Right lobe of liver (tissue), 6 donors: ENCODE data around the gene LRBA. TPM values are rescaled to one million over a fixed set of nuclear protein-coding genes. Genes with fewer than 3 reads are reported as not detected.

ENCODE experiments used
- ATAC-seq, 4 donors: fragments of 200-7000 bp; cut with Tn5 transposase; one replicate each; pipeline ENCODE4 v1.9.1; 2020; ENCODE audit warnings: mild to moderate bottlenecking in 4 of 4, moderate library complexity in 4 of 4
- DNase-seq, 3 donors: peaks; one replicate each; pipeline ENCODE4 v3.0.0-alpha.2; 2020
- H3K27ac ChIP-seq, 3 donors: fragments of 200-600 bp; one replicate each; pipeline ENCODE4 v1.8.0; 2022
- H3K27me3 ChIP-seq, 2 donors: fragments of 200-600 bp; one replicate each; pipeline ENCODE4 v1.8.0; 2022
- H3K36me3 ChIP-seq, 4 donors: fragments of 200-600 bp; sonication (generic) in 1 of 4; one replicate each; pipeline versions ENCODE4 v1.5.1 to v1.8.0; 2017 to 2022; ENCODE audit warnings: control low read depth in 1 of 4
- H3K4me1 ChIP-seq, 4 donors: fragments of 200-600 bp; sonication (generic) in 1 of 4; one replicate each; pipeline versions ENCODE4 v1.5.1 to v1.8.0; 2017 to 2022; ENCODE audit warnings: control low read depth in 1 of 4
- H3K4me3 ChIP-seq, 3 donors: fragments of 200-600 bp; one replicate each; pipeline ENCODE4 v1.8.0; 2022
- H3K9me3 ChIP-seq, 4 donors: fragments of 200-600 bp; sonication (generic) in 1 of 4; one replicate each; pipeline versions ENCODE4 v1.5.1 to v1.8.0; 2017 to 2022; ENCODE audit warnings: control low read depth in 1 of 4
- POLR2A ChIP-seq: fragments of 450-650 bp; IDR thresholded peaks from one replicate; pipeline ENCODE4 v1.6.1; 2017; ENCODE audit warnings: antibody characterized with exemption, mild to moderate bottlenecking
- WGBS: methylation state at CpG from one replicate; pipeline ENCODE4 v1.1.6; 2018; ENCODE audit warnings: low coverage, low lambda C conversion rate; ENCODE audit not compliant: insufficient coverage; ENCODE audit errors: missing lambda C conversion rate; 5-methylcytosine and 5-hydroxymethylcytosine counted together
- intact Hi-C, 2 donors: fragments of 100-400 bp; cut with DNase I; formaldehyde crosslinking; loops; one replicate each; pipeline versions ENCODE4 v1.11.2 to v1.14.1; 2022
- total RNA-seq, 6 experiments: library from RNA; depleted of rRNA in 2 of 6; stranded (reverse); fragments of >200 nt in 2 of 6; fragmentation: NEBNext Ultra II Directional in 3 of 6; extraction: Animal tissue kit (Norgen Biotek cat#: 25700) in 3 of 6; gene quantifications; one replicate each; pipeline versions ENCODE4 v1.1.0 to v1.2.4, GENCODE V29; 2016 to 2023
- TF ChIP-seq, protein P1 (sequence below), 4 donors: fragments of 200-600 bp in 3 of 4; fragments of 450-650 bp in 1 of 4; IDR thresholded peaks; one replicate each; pipeline versions ENCODE4 v1.5.1 to v1.8.0; 2016 to 2022; ENCODE audit warnings: antibody characterized with exemption in 4 of 4, mild to moderate bottlenecking in 2 of 4
- donor health status: DM: no; HTN: yes; CAD: no.
- donor health status: DM: no; HTN: no; CAD: no.
- donor health status: DM: no; HTN: no; CAD: no.
- donor health status: DM: no; HTN: yes; CAD: no.
- donor health status: DM: no; HTN: yes; CAD: no.

Gene LRBA
- total RNA-seq, 6 experiments from 2014 or later: 18.9 to 48.1 (median 24.5) TPM

DNA sequence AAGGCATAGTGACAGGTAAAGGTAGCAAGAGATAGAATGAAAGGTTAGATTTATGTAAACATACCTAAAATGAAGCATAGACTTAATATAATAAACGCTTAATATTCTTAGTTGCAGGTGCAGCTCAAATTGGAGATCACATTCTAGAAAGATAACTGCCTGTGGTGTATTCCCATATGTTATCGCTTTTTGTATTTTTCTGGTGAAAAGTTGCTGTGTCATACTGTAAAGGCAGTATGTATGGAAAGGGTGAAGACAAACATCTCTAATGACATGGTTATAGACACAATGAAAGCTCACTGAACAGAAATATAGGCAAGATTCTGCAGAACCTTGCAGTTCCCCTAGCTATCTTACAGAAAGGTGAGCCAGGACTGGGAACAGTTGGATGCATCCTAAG lies 696.6 kb downstream of the LRBA start:
- TF ChIP-seq, protein P1, sequence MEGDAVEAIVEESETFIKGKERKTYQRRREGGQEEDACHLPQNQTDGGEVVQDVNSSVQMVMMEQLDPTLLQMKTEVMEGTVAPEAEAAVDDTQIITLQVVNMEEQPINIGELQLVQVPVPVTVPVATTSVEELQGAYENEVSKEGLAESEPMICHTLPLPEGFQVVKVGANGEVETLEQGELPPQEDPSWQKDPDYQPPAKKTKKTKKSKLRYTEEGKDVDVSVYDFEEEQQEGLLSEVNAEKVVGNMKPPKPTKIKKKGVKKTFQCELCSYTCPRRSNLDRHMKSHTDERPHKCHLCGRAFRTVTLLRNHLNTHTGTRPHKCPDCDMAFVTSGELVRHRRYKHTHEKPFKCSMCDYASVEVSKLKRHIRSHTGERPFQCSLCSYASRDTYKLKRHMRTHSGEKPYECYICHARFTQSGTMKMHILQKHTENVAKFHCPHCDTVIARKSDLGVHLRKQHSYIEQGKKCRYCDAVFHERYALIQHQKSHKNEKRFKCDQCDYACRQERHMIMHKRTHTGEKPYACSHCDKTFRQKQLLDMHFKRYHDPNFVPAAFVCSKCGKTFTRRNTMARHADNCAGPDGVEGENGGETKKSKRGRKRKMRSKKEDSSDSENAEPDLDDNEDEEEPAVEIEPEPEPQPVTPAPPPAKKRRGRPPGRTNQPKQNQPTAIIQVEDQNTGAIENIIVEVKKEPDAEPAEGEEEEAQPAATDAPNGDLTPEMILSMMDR (IDR thresholded peaks at IDR 0.05): no peak
- TF ChIP-seq POLR2A: no peak
- DNase-seq (no peak), ATAC-seq (no peak)
- WGBS: 62% methylated on average over 2 of the region's 2 CpGs
- Histone ChIP-seq H3K27me3 (no peaks in the 10 kb centered on the region), H3K36me3 (no peaks in the 10 kb centered on the region), H3K4me1 (no peaks in the 10 kb centered on the region), H3K27ac (no peak overlapping the region), H3K9me3 (no peaks in the 10 kb centered on the region), H3K4me3 (no peak overlapping the region)
- intact Hi-C loops: no loop called here

GRCh38 chr4:150316332-150317205 lies 698.5 kb downstream of the LRBA start:
- H3K36me3 ChIP-seq: no peaks in the 10 kb centered on the region
- no peaks in the 10 kb centered on the region for H3K4me1 ChIP-seq
- H3K27me3 ChIP-seq: no peaks in the 10 kb centered on the region
- WGBS: 76% methylated on average over 6 of the region's 6 CpGs
- TF ChIP-seq, protein P1 (IDR thresholded peaks at IDR 0.05): no peak
- no peak for TF ChIP-seq POLR2A
- DNase-seq (no peak), ATAC-seq (no peak)
- no peak overlapping the region for H3K27ac ChIP-seq
- H3K4me3 ChIP-seq: no peak overlapping the region
- no peaks in the 10 kb centered on the region for H3K9me3 ChIP-seq
- intact Hi-C loops: no loop called here

GRCh38 chr4:150315691-150316090 lies 699.4 kb downstream of the LRBA start:
- TF ChIP-seq, protein P1 (IDR thresholded peaks at IDR 0.05): no peak
- no peak for TF ChIP-seq POLR2A
- no peak overlapping the region for H3K4me3 ChIP-seq
- no peak for ATAC-seq
- no peaks in the 10 kb centered on the region for H3K27me3 ChIP-seq
- H3K4me1 ChIP-seq: no peaks in the 10 kb centered on the region
- no peaks in the 10 kb centered on the region for H3K9me3 ChIP-seq
- 97% methylated on average over 2 of the region's 2 CpGs for WGBS
- H3K36me3 ChIP-seq: no peaks in the 10 kb centered on the region
- intact Hi-C loops: no loop called here
- no peak for DNase-seq
- H3K27ac ChIP-seq: no peak overlapping the region

DNA sequence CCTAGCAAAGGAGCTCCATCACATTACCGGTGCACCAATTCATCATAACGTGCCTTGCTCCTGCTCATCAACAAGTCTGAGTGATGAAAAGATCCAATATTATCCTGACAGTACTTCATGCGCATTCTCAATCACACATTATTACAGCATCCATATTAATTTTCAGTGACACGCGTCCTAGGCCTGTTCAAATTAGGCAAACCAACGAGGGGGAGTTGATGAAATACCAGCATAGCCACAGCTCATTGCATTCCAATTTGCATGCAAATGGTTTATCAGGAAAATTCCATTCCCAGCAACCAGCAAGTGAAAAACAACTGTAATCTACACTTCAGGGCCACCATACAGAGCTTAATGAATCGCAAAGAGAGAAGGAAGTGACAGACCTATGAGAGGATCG lies 699.9 kb downstream of the LRBA start:
- no peaks in the 10 kb centered on the region for H3K9me3 ChIP-seq
- H3K27me3 ChIP-seq: no peaks in the 10 kb centered on the region
- TF ChIP-seq, protein P1 (IDR thresholded peaks at IDR 0.05): no peak
- no peak for TF ChIP-seq POLR2A
- ATAC-seq (no peak), DNase-seq (no peak)
- no peaks in the 10 kb centered on the region for H3K4me1 ChIP-seq
- no peak overlapping the region for H3K4me3 ChIP-seq
- intact Hi-C loops: no loop called here
- H3K27ac ChIP-seq: no peak overlapping the region
- no peaks in the 10 kb centered on the region for H3K36me3 ChIP-seq
- WGBS: 87% methylated on average over 8 of the region's 8 CpGs
